C1 segment of cervical spinal cord (tissue), 14 donors: ENCODE results near the gene ODC1.
"Not testable (repeated sequence)": the region's sequence is repeated elsewhere in the genome, so short reads cannot be mapped to it uniquely, and the experiment has no call there.

Experiments
- DNase-seq, 14 donors: peaks; one replicate each; lab custom pipeline; 2025; lab: John Stamatoyannopoulos, UW

ODC1 gene

DNA sequence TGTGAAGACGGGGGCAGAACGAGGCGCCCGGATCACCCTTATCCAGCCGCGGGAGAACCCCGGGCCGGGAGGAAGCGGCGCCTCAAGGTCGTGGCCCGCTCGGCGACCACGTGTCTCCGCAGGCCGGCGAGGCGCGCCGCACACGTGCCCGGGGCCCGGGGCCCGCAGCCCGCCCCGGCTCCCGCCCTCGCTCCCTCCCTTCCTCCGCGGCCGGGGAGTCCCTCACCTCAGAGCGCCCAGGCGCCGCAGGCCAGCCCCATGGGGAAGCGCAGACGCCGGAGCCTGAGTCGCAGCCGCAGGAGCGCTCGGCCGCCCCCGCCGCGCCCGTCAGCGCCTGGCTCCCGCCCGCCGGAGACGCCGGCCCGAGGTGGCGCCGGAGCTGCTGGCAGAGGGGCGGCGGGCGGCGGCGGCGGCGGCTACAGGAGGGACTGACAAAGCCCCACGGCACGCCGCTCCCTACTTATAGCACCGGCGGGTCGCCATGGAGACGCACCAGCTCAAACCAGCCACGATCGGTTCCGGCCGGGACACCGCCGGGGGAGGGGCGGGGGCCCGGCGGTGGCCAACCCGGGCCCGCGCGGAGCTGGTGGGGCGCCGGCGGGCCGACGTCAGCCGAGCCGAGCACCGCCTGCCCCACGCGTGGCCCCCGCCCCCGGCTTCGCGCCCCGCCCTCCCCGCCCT lies at the start of gene ODC1:
Gene ODC1, minus strand, starts transcription at position 433 of the 681 bp plus-strand sequence. CDS start 3,295 bp downstream, outside the sequence.
- peak; percentile 80 to 98 (median 94) for DNase-seq

DNA sequence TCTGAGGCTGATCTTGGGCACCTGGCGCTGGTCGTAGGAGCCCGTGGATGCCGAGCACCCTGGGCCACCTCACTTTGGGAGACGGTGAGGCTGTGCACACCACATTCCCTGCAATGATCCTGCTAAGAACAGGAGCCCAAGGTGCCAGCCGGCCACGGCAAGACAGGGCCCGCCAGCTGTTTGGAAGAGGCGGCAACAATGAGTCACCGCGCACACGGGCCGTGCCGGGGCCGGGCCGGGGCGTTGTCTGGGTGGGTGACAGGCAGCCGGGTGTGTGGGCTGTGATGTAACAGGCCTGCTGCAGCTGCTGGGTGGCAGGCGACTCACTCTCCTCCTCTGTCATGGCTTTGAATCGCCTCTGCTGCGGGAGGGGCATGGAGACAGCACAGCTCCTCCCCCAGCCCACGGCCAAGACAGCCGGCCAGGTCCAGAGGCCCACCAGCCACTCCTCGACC lies 49.7 kb upstream of the ODC1 start:
- DNase-seq, result peak in 2 of 14 donors; percentile 7 to 41

DNA sequence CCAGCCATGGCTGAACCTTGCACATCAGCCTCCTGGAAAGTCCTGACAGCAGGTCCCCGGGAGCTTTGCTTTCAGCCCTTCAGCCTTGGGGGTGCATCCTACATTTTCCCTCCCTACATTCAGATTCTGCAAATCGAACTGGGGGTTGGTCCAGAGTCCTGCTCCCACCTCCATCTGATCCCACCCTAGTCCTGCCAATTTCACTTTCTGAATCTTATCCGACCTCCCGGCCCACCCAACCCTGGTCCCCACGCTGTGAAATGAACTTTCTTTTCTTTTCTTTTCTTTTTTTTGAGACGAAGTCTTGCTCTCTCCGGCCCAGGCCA lies 47.8 kb upstream of the ODC1 start:
- DNase-seq, result no peak

DNA sequence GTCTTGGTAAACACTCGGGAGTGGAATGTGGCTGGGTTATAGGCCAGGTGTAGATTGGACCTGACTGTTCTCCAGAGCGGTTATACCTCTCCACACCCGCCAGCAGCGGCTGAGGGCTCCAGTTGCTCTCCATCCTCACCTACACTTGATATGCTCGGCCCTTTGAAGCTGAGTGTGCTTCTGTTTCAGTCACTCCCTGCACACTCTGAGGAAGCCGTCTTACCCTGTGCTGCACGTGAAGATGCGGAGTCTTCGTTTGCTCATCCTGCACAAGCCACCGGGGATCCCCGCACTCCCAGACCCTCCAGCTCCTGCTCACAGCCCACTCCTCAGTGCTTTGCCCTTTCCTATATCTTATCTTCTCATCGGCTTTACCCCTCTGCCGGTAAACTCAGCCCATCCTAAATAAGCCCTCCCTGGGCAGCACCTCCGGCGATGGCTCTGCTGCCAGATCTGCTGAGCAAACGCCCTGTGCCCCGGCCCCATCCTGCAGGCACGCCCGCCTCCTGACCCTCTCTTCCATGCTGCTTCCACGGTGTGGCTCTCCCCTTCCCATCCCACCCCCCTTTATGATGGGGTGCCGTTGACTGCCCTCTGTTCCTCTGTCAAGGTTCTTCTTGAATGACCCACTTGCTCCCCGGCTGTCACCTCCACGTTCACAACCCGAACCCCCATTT lies 47.3 kb upstream of the ODC1 start:
- no peak for DNase-seq

DNA sequence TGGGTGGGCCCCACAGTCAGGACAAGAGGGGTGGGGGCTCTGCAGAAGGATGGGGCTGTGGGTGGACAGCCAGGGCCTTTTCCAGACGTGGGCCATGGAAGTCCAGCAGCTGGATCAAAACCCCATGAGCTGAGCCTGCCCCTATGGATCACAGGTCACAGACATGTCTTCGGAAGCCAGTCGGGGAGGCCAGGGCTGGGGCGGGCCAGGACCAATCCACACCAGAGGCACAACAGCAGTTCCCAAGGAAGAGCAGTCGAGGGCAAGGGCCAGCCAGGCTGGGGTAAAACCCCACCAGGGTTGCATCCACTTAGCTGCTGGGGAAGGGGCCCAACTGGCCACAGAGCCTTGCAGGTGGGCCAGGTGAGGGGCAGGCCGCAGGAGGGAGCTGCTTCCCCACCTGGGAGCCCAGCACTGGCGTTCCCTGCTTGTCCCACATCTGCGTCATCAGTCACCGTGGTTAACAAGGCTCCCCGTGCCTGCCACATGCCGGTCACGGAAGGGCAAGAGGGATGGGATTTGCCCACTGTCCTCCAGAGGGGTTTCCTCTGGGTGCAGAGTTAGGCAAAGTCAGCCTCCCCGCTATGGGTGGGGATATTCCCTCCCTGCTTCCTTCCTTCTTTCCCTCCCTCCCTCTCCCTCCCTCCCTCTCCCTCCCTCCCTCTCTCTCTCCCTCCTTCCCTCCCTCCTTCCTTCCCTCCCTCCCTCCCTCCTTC lies 46.4 kb upstream of the ODC1 start:
- no peak for DNase-seq

DNA sequence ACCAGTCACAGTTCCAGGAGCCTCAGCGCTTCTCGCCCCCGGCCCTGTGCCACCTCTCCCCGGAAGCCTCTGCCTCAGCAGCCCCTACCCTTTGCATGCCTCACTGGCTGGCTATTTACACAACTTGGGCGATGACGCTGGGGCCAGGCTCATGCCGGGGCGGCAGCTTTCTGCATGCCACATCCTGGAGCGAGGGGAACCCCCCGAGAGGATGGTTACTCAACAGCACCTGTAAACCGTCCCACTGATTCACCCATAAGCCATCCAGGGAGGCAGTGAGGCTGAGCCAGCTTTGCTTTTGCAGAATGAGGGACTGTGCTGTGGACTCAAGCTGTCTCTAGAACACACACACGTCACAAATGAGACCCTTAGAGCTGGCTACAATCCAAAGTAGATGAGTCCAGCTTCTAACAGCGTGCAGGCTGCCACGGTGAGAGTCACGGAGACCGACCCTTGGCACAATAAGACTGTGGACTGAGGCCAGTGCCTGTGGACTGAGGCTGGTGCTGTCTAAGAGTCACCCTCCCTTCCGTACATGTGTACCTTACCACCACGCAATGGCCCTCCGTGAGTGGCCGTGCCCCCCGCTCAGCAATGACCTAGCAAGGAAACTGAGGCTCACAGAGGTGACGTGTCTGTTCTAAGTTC lies 45.6 kb upstream of the ODC1 start:
- DNase-seq, result no peak

DNA sequence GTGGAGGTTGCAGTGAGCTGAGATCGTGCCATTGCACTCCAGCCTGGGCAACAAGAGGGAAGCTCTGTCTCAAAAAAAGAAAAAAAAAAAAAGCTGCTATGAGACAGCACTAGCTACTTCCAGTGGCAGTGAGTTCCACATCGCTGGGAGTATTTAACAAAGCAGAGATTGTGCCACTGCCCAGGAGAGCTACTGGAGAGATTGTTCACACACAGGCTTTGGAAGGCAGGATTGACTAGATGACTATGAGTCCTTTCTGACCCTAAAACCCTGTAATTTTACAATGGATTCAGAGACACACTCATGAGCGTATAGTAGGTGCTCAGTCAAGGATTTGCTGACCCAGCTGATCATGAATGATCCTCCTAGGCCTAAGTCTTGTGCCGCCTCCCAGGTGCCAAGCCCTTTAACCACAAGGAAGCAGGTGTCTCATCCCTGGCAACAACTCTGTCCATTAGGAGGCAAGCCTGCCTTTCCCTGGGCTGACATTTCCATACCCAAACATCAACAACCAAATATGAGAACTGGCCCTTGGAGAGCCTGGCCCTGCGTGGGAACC lies 45.0 kb upstream of the ODC1 start:
- DNase-seq, result no peak

DNA sequence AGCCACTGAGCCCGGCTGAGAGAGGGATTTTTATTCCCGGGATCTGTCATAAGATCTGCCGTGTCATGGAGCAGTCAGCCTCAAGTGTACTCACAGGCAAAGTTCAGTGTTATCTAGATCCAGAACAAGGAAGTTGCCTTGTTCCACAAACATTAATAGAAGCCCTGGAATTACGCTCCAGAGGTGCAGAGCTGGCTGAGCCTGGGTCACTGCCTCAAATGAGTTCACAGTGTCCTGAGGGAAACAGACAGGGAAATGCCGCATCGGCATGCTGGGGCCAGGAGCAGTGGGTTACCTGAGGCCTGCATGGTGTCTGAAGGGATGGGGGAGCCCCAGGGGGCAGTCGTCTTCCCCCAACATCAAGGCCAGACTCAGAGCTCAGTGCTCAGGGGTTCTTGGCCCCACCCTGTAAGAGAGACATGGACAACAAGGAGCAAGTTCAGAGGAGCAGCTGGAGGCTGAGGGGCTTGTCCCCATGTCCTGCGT lies 42.7 kb upstream of the ODC1 start:
- DNase-seq, result no peak

DNA sequence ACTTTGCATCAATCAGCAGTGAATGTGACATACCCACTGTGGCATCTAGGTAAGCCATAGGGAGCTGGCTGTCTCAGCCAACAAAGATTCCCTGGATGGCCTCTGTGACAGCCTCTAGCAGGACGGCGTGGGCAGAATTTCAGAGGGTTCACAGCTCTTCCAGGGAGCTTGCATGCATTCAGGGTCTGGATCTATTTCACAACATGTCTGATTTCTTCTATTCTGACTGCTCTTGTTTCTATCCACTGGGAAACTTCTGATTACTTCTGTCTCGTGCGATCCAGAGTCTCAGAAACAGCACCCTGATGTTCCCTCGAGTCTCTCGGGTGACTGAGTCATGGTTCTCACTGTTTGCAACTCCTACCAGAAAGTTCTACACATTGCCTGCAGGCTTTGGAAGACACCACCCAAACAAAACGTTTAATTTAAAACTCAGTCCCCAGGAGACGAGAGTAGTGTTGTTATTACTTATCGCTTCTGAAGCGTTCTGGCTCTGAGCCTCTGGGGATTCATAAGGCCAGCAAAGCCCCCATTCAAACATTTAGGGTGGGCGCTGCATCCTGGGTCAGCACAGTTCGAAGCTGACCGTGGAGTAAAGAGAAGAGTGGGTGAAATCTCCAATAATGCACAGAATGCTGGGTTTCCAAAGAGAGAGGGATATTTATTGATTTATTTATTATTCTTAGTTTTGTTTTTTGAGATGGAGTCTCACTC lies 41.9 kb upstream of the ODC1 start:
- no peak for DNase-seq

DNA sequence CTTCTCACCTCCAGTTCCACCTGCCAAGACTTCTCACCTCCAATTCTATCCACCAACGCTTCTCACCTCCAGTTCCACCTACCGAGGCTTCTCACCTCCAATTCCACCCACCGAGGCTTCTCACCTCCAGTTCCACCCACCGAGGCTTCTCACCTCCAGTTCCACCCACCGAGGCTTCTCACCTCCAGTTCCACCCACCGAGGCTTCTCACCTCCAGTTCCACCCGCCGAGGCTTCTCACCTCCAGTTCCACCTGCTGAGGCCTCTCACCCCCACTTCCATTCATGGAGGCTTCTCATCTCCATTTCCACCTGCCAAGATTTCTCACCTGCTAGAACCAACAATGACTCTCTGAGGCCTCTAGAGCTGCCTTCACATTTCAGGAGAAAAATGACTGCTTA lies 40.0 kb upstream of the ODC1 start:
- not testable (repeated sequence) for DNase-seq

DNA sequence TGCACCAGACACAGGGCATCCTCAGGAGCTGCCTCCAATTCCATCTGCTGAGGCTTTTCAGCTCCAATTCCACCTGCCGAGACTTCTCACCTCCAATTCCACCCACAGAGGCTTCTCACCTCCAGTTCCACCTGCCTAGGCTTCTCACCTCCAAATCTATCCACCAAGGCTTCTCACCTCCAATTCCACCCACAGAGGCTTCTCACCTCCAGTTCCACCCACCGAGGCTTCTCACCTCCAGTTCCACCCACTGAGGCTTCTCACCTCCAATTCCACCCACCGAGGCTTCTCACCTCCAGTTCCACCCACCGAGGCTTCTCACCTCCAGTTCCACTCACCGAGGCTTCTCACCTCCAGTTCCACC lies 39.6 kb upstream of the ODC1 start:
- DNase-seq, result not testable (repeated sequence)

DNA sequence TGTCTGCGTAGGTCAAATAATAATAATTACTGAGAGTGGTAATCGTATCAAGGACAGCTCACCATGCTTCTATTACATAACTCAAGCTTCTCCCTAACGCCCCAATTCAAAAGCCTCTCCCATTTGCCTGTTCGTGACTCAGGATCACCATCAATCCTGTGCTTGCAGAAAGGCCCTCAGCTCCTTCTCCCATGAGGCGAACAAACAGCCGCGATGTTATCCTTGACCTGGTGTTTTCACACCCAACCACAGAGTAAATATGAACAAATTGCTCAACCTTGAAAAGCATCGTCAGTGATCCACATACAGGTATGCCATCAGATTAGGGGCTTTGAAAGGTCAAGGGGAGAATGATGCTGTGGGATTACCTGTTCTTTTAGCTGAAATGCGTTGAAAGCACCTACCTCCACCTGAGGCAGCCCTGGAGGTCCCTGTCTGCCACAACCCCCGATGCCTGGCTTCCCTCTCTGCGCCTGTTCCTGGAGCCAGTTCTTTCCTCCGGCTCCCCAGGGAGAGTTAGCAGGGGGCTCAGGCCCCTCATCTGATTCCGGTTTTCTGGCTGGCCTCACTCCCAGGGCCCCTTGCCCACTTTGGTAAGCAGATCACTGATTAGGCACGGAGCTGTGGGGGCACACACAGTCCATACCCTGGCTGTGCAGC lies 39.1 kb upstream of the ODC1 start:
- DNase-seq, result no peak

DNA sequence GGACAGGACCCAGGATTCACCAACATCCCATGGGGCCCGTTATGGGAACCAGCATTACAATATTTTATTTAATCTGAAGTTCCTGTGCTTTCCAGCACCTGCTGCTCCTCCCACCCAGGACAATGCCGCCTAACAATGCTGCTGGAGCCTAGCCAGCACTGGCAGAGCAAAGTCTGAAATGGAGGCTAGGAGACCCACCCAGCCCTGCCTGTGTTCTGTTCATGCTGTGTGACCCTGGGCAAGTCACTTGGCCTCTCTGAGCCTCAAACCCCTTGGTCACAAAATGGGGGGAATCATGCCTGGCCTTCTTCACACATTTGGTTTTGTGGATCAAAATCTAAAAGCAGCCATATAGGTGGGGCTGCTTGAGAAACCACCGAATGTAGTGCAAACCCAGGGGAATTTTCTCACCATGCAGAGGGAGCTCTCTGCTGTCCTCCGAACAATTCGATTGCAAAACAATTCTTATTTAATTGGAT lies 38.5 kb upstream of the ODC1 start:
- no peak for DNase-seq

DNA sequence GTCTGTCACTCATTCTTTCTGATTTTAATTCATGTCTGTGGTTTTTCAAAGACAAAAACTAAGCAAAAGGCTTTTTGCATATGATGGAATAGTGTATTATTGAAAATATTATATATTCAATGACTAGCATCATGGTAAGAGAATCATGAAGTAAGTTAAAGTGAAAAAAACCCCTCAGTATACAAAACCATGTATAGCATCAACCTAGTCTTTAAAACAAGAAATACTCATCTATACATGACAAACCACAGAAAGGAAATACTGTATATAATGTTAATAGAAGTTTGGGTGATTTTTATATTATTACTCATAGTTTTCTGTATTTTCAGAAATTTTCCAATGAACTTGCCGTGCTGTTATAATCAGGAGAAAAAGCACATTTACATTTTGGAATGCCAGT lies 38.0 kb upstream of the ODC1 start:
- no peak for DNase-seq

DNA sequence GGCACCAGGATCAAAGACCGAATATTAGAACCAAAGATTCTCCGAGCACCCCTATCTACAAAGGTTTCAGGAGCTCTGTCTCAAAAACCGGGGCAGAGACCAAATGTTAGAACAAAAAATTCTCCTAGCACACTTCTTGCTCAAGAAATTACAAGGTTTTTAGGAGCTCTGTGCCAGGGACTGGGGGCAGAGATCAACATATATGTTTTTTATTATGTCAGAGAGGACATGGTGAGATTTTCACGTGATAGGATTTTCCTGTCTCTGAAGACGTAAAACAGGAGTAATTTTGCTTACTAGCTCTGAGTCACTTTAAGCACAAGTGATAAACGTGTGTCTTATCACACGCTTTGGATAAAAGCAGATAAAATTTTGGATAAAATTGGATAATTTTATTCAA lies 34.8 kb upstream of the ODC1 start:
- DNase-seq, result no peak

DNA sequence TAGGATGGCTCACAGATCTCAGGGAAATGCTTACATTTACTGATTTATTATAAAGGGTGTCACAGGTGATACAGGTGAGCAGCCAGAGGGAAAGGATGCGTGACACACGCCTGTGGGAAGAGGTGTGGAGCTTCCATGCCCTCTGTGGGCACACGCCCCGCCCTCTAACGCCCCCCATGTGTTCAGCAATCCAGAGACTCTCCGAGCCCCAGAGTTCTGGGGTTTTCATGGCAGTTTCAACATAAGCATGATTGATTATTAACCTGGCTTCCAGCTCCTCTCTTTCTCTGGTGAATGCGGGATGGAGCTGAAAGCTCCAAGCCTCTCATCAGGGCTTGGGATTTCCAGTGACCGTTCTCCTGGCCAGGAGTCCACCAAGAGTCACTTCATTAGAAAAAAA lies 34.3 kb upstream of the ODC1 start:
- no peak for DNase-seq

DNA sequence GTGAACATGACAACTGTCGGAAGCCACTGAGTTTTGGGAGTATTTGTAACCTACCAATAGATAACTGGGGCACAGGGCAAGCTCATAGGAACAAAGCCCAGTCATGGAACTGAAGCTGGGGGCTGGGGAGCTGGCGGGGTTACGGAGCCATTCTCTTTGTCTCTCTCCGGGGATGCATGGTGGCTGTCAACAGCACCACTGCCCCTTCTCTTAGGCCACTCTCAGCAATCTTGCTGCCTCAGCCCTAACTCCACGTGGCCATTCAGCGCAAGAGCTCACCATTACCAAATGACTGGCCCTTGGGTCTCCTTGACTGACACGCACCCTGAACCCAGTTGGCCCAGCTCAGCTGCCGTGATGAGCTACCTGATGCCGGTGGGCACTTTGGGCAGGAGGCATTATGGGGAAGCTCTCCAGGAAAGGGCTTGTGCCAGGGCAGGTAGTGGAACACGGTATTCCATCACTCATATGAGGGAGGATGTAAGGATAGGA lies 33.6 kb upstream of the ODC1 start:
- DNase-seq, result no peak

DNA sequence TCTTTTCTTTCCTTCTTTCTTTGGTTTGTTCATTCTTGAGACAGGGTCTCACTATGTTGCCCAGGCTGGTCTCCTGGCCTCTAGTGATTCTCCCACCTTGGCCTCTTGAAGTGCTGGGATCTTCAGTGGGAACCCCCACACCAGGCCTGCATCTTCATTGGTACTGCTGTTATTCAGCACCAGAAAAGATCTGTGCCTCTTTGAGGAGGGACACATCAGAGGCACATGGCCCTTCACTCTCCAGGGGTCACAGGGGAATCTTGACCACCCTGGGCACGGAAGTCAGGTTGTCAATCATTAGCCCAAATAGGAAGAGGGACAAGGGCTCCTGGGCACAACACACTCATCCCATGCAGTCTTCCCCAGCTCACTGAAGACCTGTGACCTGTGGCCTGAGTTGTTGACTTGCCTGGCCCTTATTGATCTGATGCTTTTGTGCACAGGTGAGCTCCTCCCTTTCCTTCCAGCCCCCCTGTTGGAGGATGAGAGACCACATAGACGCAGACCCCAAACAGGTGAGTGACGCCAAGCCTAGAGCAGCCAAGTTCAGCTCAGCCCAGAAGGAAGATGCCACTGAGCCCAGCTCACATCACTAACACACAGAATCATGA lies 33.0 kb upstream of the ODC1 start:
- DNase-seq, result no peak

DNA sequence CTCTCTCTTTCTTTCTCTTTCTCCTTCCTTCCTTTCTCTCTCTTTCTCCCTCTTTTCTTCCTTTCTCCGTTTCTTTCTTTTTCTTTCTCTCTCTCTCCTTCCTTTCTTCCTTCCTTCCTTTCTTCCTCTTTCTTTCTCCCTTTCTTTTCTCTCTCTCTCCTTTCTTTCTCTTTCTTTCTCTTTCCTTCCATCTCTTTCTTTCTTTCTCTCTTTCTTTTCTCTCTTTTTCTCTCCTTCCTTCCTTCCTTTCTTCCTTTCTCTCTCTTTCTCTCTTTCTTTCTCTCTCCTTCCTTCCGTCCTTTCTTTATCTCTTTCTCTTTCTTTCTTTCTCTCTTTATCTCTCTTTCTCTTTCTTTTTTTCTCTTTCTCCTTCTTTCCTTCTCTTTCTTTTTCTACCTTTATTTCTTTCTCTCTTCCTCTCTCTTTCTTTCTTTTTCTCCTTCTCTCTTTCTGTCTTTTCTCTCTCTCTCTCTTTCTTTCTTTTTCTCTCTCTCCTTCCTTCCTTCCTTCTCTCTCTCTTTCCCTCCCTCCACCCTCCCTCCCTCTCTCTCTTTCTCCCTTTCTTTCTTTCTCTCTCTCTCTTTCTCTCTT lies 32.3 kb upstream of the ODC1 start:
- no peak for DNase-seq

DNA sequence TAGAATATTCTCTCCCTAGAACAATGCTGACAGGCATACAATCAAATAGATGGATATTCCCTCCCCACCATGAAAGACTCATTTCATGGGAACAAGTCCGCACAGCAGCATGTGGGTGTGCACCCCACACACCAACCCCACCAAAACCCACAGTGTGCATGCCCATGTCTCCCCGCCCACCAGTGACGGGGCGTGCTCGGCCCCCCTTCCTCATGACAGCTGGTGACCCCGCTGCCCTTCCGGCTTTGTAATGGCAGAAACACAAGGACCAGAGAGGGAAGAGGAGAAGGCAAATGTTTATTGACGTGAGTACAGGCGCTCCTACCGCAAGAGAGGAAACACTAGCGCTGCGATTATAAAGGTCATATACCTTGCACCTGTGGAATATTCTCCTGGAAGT lies 30.8 kb upstream of the ODC1 start:
- no peak for DNase-seq
